ENCODE results near the gene SIGLEC1.

The SIGLEC1 gene

GRCh38 chr20:3712279-3712873 is at the start of gene SIGLEC1:
SIGLEC1 (minus strand) TSS chr20:3712600; CDS start chr20:3707128, 5,472 bp downstream.
- in situ Hi-C loops (cut with HindIII; ENCODE audit: low sequenced_read_pairs), result no loop called here

- in situ Hi-C loops (cut with HindIII; ENCODE audit: low sequenced_read_pairs), result no loop called here
Observed at GRCh38 chr20:3760655-3761348, 48.4 kb upstream of the SIGLEC1 start.

GRCh38 chr20:3759884-3760283 is 47.5 kb upstream of the SIGLEC1 start:
- in situ Hi-C loops (cut with HindIII; ENCODE audit: low sequenced_read_pairs), result no loop called here

- in situ Hi-C loops (cut with HindIII; ENCODE audit: low sequenced_read_pairs), result no loop called here
Observed at GRCh38 chr20:3759316-3759823, 47.0 kb upstream of the SIGLEC1 start.

- in situ Hi-C loops (cut with HindIII; ENCODE audit: low sequenced_read_pairs), result no loop called here
Observed at GRCh38 chr20:3758566-3758965, 46.2 kb upstream of the SIGLEC1 start.

GRCh38 chr20:3757268-3757667 is 44.9 kb upstream of the SIGLEC1 start:
- in situ Hi-C loops (cut with HindIII; ENCODE audit: low sequenced_read_pairs), result no loop called here

GRCh38 chr20:3755814-3756480 is 43.5 kb upstream of the SIGLEC1 start:
- in situ Hi-C loops (cut with HindIII; ENCODE audit: low sequenced_read_pairs), result no loop called here

GRCh38 chr20:3755269-3755668 is 42.9 kb upstream of the SIGLEC1 start:
- in situ Hi-C loops (cut with HindIII; ENCODE audit: low sequenced_read_pairs), result no loop called here

GRCh38 chr20:3754276-3754630 is 41.9 kb upstream of the SIGLEC1 start:
- in situ Hi-C loops (cut with HindIII; ENCODE audit: low sequenced_read_pairs), result no loop called here

- in situ Hi-C loops (cut with HindIII; ENCODE audit: low sequenced_read_pairs), result no loop called here
Observed at GRCh38 chr20:3753501-3754275, 41.3 kb upstream of the SIGLEC1 start.

- in situ Hi-C loops (cut with HindIII; ENCODE audit: low sequenced_read_pairs), result no loop called here
Observed at GRCh38 chr20:3753098-3753497, 40.7 kb upstream of the SIGLEC1 start.

- in situ Hi-C loops (cut with HindIII; ENCODE audit: low sequenced_read_pairs), result no loop called here
Observed at GRCh38 chr20:3752386-3752759, 40.0 kb upstream of the SIGLEC1 start.

- in situ Hi-C loops (cut with HindIII; ENCODE audit: low sequenced_read_pairs), result no loop called here
Observed at GRCh38 chr20:3751675-3752385, 39.4 kb upstream of the SIGLEC1 start.

- in situ Hi-C loops (cut with HindIII; ENCODE audit: low sequenced_read_pairs), result no loop called here
Observed at GRCh38 chr20:3751305-3751674, 38.9 kb upstream of the SIGLEC1 start.

- in situ Hi-C loops (cut with HindIII; ENCODE audit: low sequenced_read_pairs), result loop anchor here (25.0 kb wide), 1 partner anchor 113 kb away; no protein-coding TSS in a partner anchor
Observed at GRCh38 chr20:3749689-3750531, 37.5 kb upstream of the SIGLEC1 start.

GRCh38 chr20:3749087-3749688 is 36.8 kb upstream of the SIGLEC1 start:
- in situ Hi-C loops (cut with HindIII; ENCODE audit: low sequenced_read_pairs), result loop anchor here (25.0 kb wide), 1 partner anchor 112 kb away; no protein-coding TSS in a partner anchor

- in situ Hi-C loops (cut with HindIII; ENCODE audit: low sequenced_read_pairs), result loop anchor here (25.0 kb wide), 1 partner anchor 111 kb away; no protein-coding TSS in a partner anchor
Observed at GRCh38 chr20:3748073-3748472, 35.7 kb upstream of the SIGLEC1 start.

GRCh38 chr20:3747471-3747870 is 35.1 kb upstream of the SIGLEC1 start:
- in situ Hi-C loops (cut with HindIII; ENCODE audit: low sequenced_read_pairs), result loop anchor here (25.0 kb wide), 1 partner anchor 110 kb away; no protein-coding TSS in a partner anchor

- in situ Hi-C loops (cut with HindIII; ENCODE audit: low sequenced_read_pairs), result loop anchor here (25.0 kb wide), 1 partner anchor 108 kb away; no protein-coding TSS in a partner anchor
Observed at GRCh38 chr20:3745686-3746173, 33.3 kb upstream of the SIGLEC1 start.

All from DLD1 (cell line).